Measurements from ENCODE around the gene RALGAPA2. TPM values are rescaled to one million over a fixed set of nuclear protein-coding genes. Genes with fewer than 3 reads are reported as not detected.

RALGAPA2 gene
- total RNA-seq, 1 donor from 2014 or later: 52.0 TPM

- intact Hi-C loops (cut with DNase I): no loop called here
- DNase-seq (ENCODE audit: low spot score) (no peak), ATAC-seq (no peak)
These were observed 340.8 kb downstream of the RALGAPA2 start for GRCh38 chr20:20371681-20372080.

- intact Hi-C loops (cut with DNase I): no loop called here
- no peak for ATAC-seq
- no peak for DNase-seq (ENCODE audit: low spot score)
These were observed 341.4 kb downstream of the RALGAPA2 start for GRCh38 chr20:20371083-20371482.

DNA sequence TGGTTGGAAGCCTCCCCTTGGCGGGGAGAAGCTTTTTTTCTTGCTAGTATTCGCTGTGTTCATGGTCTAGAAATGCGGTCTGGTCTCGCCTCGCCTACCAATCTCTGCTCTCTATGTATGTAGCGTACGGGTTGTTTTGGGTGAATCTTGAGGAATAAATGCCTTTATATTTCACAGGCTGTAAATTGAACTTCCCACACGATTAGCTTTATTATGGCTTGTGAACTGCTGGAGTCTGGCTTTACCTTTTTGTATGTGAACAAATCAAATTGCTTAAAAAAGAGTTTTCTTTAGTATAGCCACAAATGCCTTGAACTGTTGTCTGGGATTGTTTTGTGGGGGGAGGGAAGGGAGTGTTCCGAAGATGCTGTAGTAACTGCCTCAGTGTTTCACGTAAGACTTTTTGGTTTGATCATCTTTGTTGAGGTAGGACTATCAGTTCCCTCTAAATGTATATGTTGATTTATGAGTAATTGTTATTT lies 342.3 kb downstream of the RALGAPA2 start:
- DNase-seq (ENCODE audit: low spot score): no peak
- no peak for ATAC-seq
- intact Hi-C loops (cut with DNase I): no loop called here

GRCh38 chr20:20369250-20370093 lies 343.0 kb downstream of the RALGAPA2 start:
- no peak for ATAC-seq
- intact Hi-C loops (cut with DNase I): no loop called here
- no peak for DNase-seq (ENCODE audit: low spot score)

GRCh38 chr20:20368418-20369249 lies 343.8 kb downstream of the RALGAPA2 start:
- DNase-seq (ENCODE audit: low spot score) (no peak), ATAC-seq (no peak)
- intact Hi-C loops (cut with DNase I): no loop called here

DNA sequence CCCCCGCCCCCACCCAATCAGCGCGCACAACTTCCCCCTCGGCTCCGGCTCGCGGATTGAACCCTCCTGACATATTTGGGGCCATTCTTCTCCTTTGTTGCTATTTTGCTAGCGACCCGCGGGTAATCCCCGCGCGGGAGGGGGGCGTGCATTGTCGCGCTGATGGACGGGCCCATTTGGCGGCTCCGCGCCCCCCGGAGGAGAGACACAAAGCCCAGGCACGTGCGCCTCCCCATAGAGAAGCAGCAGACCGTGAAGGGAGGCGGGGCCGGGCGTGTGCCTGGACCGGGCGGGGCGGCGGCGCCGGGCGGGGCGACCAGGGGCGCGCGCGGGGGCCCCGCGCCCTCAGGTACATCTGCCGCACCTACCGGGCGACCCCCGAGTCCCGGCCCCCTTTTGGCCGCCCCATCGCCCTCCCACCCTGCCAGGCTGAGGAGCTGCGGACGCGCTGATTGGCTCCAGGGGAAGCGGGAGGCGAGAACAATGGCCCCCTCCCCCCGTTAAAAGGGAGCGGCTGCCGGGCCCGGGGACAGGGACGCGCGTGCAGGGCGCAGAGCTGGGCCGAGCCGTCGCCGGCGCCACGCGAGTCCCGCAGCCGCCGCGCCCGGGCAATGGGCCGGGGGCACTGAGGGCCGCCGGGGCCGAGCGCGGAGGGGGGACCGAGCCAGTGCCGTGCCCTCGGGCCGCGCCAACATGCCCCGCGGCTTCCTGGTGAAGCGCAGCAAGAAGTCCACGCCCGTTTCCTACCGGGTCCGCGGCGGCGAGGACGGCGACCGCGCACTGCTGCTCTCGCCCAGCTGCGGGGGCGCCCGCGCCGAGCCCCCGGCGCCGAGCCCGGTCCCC lies 344.6 kb downstream of the RALGAPA2 start, which contains the start of gene INSM1:
Gene INSM1, plus strand, starts transcription at position 530 of the 843 bp plus-strand sequence. Its CDS starts 164 bp downstream, at position 694.
- intact Hi-C loops (cut with DNase I): no loop called here
- ATAC-seq: no peak

GRCh38 chr20:20366876-20367574 lies 345.4 kb downstream of the RALGAPA2 start:
- DNase-seq (ENCODE audit: low spot score) (no peak), ATAC-seq (no peak)
- intact Hi-C loops (cut with DNase I): no loop called here

More for the DNA sequence above, 344.6 kb downstream of the RALGAPA2 start, which contains the start of gene INSM1:
- no peak for DNase-seq (ENCODE audit: low spot score)

DNA sequence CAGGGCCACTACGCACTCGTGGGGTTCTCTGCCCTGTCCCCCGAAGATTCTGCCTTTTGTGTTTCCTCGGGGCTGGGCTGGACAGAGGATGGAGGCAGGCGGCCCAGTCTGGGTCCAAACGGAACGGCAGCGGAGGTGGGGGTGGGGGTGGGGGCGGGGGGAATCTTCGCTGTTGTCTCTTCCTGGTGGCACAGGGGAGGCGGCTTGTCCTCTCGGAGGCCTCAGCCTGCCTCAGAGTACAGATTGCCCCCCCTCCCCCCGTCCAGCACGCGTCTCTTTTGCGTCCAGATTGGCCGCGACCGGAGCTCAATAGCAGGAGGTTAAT lies 345.9 kb downstream of the RALGAPA2 start:
- no peak for ATAC-seq
- no peak for DNase-seq (ENCODE audit: low spot score)
- intact Hi-C loops (cut with DNase I): no loop called here

- DNase-seq (ENCODE audit: low spot score) (no peak), ATAC-seq (no peak)
- intact Hi-C loops (cut with DNase I): no loop called here
These were observed 346.8 kb downstream of the RALGAPA2 start for GRCh38 chr20:20365480-20366161.

DNA sequence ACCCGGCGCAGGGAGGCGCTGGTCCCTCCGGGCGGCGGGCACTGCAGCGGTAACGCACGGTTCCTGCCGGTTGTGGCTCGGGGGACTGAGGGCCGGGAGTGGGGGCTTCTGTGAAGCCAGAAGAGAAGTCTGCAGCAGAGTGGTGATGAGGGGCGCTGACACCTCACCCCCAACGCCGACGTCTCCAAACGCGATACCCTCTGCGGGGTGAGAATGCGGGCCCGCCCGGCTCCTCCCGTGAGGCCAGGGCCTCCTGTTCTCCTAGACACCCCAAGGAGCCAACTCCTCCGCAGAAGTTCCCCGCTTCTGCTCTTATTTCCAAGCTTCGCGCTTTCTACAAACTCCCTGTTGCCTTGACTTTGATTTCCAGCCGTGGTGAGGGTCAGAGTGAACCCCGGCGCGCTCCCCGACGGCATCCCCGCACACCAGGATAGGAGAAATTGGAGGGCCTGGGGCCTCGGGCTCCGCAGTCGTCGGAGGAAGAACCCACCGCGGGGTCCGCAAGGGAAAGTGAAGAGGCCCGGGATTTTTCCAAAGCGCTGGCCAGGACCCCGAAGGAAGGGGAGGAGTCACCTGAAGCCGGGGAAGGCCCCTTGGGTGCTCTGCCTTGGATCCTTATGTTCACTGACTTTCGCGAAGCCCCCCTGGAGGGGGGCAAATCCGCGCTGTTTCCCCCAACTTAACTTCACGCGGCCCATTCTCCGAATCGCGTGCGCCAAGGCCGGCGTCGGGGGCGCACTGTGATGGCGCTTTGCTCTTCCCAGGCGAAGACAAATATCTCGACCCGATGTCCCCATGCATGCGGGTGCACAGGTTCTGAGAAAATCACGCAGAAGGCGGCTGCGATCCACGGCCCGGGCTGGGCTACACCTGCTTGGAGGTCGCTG lies 347.6 kb downstream of the RALGAPA2 start:
- intact Hi-C loops (cut with DNase I): loop anchor here (5.0 kb wide), 1 partner anchor 207 kb away; no protein-coding TSS in a partner anchor
- ATAC-seq: no peak
- DNase-seq (ENCODE audit: low spot score): no peak

GRCh38 chr20:20363799-20364592 lies 348.4 kb downstream of the RALGAPA2 start:
- intact Hi-C loops (cut with DNase I): loop anchor here (5.0 kb wide), 1 partner anchor 208 kb away; no protein-coding TSS in a partner anchor
- DNase-seq (ENCODE audit: low spot score) (no peak), ATAC-seq (no peak)

GRCh38 chr20:20363434-20363798 lies 349.0 kb downstream of the RALGAPA2 start:
- ATAC-seq (no peak), DNase-seq (ENCODE audit: low spot score) (no peak)
- intact Hi-C loops (cut with DNase I): loop anchor here (5.0 kb wide), 1 partner anchor 209 kb away; no protein-coding TSS in a partner anchor

DNA sequence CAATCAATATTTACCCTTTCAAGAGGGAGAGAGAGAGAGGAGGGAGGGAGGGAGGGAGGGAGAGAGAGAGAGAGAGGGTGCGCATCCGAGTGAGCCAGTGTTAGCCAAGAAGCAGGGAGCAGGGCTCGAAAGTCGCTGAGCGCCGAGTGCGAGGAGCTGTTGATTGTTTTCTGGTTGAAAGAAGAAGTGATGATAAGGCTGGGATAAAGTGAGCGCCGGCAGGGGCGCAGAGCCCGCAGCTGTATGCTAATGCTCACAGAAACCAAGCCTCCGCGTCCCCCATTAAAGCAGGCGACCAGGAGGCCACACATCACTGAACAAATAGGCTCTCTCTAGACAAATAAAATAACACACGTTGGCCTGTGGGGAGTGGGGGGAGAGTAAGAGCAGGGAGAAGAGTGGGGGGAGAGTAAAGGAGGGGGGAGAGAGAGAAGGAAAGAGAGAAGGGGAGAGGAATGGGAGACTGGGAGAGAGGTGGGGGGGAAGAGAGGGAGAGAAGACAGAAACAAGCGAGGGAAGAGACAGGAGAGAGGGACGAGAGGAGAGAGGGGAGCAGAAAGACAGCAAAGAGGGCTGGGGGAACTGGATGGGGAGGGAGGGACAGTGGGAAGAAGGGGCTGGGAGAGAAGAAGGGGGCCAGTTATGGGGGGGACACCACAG lies 349.5 kb downstream of the RALGAPA2 start:
- intact Hi-C loops (cut with DNase I): loop anchor here (5.0 kb wide), 1 partner anchor 209 kb away; no protein-coding TSS in a partner anchor
- ATAC-seq (no peak), DNase-seq (ENCODE audit: low spot score) (no peak)

DNA sequence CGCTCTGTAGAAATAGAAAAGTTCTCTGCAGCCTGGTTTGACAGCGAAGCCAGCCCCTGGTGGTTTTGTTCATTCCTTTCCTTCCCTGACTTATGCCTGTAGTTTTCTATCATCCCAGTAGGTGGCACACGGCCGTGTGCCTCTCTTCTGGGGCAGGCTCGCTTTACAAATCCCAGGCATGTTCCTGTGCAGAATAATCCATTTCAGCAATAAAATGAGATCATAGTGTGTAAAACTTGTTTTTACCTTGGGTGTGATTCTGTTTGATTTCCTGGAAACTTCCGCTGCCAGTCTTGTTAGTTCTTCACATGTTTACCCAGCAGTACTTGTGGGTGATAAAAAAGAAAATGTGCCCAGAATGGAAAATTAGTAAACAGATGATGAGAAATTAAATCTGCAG lies 352.0 kb downstream of the RALGAPA2 start:
- ATAC-seq (peak; percentile 73), DNase-seq (ENCODE audit: low spot score) (no peak)
- intact Hi-C loops (cut with DNase I): loop anchor here (5.0 kb wide), 1 partner anchor 212 kb away; no protein-coding TSS in a partner anchor

DNA sequence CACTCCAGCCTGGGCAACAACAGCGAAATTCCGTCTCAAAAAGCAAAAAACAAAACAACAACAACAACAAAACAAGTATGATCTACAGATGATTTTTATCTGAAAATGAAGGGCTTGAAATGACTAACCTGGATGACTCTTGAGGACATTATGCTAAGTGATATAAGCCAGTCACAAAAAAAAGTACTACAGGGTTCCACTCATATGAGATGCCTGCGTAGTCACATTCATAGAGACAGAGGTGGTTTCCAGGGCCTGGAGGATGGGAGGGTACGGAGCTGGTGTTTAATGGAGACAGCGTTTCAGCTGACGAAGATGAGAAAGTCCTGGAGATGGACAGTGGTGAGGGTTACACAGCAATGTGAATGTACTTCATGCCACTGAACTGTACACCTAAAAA lies 352.8 kb downstream of the RALGAPA2 start:
- intact Hi-C loops (cut with DNase I): loop anchor here (5.0 kb wide), 1 partner anchor 213 kb away; no protein-coding TSS in a partner anchor
- DNase-seq (ENCODE audit: low spot score) (no peak), ATAC-seq (no peak)

All from sciatic nerve (tissue), 2 donors.